CD4-positive, alpha-beta T cell treated with Interleukin-6 for 4 hours (primary cell): ENCODE measurements around the gene JAML.

ENCODE experiments used
- DNase-seq: peaks from one replicate; pipeline ENCODE4 v3.0.0-alpha.2; 2020; ENCODE audit warnings: mixed read lengths

JAML gene, protein sequence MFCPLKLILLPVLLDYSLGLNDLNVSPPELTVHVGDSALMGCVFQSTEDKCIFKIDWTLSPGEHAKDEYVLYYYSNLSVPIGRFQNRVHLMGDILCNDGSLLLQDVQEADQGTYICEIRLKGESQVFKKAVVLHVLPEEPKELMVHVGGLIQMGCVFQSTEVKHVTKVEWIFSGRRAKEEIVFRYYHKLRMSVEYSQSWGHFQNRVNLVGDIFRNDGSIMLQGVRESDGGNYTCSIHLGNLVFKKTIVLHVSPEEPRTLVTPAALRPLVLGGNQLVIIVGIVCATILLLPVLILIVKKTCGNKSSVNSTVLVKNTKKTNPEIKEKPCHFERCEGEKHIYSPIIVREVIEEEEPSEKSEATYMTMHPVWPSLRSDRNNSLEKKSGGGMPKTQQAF

GRCh38 chr11:118224511-118225188 lies at the start of gene JAML:
JAML (minus strand) TSS chr11:118225011; CDS start chr11:118214866, 10,145 bp downstream.
- peak; percentile 79 for DNase-seq

DNA sequence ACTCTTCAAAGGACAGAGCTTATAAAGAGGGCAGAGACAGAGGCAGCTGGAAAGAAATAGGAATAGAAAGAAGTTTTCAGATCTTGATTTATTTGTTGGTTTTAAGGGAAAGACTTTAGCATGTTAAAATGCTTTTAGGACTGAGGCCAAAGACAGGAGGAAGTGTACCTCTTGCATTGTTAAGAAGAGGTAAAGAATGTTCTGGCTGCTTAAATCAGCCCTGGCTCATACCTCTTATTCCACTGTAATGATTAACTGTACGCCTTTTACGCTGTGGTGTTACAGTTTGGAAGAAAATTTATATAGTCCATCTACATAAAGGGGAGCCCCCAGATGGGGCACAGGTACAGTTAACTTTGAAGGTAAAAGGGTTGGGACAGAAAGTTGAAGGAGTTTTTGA lies 49.4 kb upstream of the JAML start:
- no peak for DNase-seq

DNA sequence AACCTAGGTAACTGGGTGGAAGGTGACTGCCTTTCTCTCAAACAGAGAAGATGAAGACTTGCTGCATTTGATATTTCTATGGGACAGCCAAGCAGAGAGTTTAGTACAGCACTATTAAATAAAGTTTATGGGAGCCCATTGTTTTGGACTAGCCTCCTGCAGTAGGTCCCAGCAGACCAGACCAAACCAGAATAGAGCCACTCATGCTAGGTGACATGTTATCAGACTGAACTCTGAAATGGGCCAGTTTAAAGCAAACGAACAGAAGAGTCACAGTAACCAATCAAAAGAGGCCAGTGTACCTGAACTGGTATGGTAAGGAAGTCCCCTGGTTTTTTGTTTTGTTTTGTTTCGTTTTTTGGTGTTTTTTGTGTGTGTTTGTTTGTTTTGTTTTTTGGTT lies 47.2 kb upstream of the JAML start:
- DNase-seq: no peak

GRCh38 chr11:118267486-118267885 lies 42.7 kb upstream of the JAML start:
- no peak for DNase-seq

DNA sequence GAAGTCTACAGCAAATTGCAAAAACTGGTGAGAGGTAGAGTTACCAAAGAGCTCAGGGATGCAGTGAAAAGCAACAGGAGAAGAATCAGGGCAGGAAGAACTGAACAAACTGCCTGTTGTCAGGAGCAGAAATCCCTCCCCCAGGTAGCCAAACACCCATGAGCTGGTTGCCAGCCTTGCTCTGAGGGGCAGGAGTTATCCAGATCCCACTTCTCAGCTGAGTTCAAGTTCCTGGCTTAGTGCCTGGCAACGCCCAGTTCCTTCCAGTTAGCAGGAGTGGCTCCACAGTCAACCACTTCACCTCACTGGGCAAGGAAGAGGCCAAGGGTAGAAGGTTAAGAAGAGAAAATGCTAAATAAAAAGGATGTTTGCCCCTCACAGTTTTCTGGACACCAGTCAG lies 41.1 kb upstream of the JAML start:
- DNase-seq: no peak

DNA sequence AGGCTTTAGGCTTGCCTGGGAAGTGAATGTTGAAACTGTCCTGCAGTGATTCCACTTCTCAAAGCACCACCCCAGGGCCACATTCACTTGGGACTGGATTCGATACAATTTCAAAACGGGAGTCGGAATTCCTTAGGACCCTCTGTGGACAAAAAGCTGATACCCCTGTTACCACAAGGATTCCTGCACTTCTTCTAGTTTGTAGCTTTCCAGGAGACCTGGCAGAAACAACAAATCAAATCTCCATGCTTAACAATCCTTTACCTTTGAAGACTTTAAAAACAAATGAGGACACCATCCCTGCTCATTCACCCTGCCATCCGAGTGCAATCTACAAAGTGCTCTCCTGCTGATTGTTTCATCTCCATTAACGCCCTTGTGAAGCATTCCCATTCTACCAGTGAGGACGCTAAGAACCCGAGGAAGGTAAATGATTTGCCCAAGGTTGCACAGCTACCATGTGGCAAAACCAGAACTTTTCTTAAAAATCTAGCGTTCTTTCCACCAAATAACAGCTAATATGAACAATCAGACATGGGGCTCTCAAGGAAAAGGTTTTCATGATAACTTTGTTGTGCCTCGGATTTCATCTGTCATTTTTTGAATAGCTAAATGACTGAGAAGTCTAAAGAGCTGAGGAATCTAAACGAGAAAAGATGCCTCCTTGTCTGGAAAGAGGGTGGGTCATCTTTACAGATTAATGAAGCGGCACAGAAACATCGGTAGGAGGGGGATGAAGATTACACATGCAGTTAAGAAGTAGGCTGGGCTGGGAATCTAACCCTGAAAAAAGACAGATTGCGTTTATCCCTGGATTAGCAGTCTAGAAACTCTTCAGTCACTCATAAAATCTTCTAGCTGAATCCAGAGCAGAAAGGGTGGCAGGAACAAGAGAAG lies 40.0 kb upstream of the JAML start:
- no peak for DNase-seq

DNA sequence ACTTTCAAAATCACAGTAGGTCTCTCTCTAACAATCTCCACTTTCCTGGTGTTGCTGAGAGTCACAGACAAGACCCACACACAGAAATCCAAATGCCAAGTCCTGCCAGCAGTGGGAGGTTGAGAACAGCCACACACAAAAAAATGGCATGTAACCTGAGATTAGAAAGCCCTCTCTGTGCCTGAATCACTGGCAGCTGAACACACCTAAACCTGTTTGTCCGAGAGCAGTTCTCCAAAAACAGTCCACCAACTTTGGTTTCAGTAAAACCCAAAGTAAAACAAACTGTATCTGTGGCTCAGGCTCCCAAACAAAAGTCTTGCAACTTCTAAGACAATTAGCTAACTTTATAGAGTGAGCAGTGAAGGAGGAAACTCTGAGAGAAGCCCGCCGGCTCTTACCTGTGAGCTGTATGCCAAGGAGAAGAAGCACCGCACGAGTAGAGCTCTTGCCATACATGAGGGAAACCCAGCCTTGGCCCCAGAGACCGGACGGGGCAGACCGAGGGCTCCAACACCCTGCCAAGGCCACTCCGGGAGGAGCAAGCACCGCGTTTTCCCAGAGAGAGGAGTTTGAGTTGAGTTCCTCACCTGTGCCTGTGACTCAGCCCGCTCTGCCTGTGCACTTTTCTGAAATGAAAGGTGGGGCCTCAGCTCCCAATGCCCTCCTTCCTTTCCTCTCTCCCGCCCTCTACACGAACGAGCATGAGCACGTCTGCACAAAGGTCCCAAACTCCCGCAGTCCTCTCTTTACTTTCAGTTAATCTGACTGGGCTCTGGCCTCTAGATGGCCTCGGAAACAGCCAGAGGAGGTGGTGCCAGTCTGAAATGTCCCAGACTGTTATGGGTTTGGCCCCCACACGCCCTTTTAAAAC lies 39.1 kb upstream of the JAML start, which contains the start of gene MPZL2:
Gene MPZL2, minus strand, starts transcription at position 603 of the 874 bp plus-strand sequence. Its CDS starts 144 bp downstream, at position 459.
- DNase-seq: peak; percentile 64

DNA sequence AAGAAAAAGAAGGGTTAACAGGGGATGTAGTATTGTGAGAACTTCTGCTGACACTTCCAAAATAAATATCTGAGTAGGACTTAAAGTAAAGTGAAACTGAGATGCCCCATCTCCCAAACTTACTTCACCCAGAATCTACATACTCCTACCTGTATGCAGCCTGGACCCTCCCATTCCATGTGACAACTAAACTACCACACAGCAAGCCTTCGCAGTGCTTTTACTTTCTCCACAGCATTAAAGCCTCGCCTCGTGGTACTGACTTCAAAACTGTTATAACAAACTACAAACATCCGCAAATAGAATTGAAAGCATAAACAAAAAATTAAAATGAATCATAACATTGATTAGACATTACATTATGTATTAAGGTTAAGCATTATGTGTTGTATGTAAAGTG lies 38.3 kb upstream of the JAML start:
- DNase-seq: no peak

GRCh38 chr11:118260353-118260752 lies 35.5 kb upstream of the JAML start:
- no peak for DNase-seq

- DNase-seq: no peak
Observed at GRCh38 chr11:118259138-118259537, 34.3 kb upstream of the JAML start.

GRCh38 chr11:118258410-118258809 lies 33.6 kb upstream of the JAML start:
- DNase-seq: no peak

- no peak for DNase-seq
Observed at GRCh38 chr11:118252688-118253087, 27.9 kb upstream of the JAML start.

DNA sequence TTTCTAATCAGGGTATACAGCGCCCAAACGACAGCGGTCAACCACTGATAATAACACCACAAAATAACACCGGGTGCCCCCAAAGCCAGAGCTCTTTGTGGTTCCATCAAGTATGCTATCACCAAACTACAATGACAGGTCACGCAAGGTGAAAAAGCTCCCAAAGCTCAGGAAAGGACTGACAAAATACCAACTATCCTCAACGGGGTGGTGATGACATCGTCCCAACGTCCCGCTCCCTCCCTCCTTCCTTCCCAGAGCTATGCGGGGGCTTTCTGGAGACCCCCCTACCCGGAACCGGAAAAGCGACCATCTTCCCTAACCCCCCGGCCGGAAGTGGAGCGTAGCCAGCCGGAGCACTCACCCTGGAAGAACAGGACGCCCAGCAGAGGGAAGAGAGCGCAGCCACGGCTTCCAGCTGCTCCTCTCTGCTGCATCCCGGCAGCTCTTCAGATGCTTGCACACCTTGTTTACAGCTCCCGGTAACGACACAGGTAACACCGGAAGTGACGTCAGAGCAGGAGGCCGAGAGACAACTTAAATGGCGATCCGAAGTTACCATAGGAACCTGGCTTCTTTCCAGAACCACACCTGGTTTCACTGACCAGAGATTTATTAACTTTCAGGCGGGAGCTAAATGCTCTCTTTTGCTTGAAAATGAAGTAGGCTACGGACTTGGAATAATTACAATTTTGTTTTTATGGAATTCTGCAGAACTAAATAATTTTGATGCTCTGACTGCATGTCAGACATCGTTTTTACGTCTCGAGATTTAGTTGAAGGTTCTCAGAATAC lies 27.2 kb upstream of the JAML start, which contains the start of gene MPZL3:
Gene MPZL3, minus strand, starts transcription at position 508 of the 795 bp plus-strand sequence. Its CDS starts 71 bp downstream, at position 437.
- peak; percentile 88 for DNase-seq

GRCh38 chr11:118247041-118247440 lies 22.2 kb upstream of the JAML start:
- peak; percentile 30 for DNase-seq

DNA sequence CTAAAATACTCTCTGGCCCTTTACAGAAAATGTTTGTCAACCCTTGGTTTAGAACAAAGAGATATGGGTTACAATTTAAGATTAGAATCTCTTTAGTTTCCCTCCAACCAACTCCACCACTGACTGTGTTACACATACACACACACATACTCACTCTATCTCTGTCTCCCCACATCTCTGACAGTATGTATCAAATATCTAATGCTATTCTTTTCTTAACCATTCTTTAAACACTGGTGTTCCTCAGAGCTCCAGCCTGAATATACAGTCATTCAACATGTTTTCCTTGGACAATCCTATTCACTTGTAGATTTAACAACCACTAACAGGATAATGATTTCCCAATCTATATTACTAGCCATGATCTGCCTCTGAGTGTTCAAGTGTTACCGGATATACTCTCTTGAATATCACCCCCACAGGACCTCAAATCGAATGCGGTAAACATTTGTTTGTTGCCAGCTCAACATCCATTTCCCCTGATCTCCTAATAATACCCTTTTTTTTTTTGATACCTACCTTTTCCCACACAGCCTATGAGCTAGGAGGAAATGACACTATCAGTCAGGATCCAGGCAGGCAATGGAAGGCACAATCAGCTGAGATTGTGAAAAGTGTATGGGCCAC lies 21.2 kb upstream of the JAML start:
- DNase-seq: no peak

GRCh38 chr11:118243993-118244762 lies 19.4 kb upstream of the JAML start:
- DNase-seq: no peak

- DNase-seq: no peak
Observed at GRCh38 chr11:118243161-118243560, 18.4 kb upstream of the JAML start.

GRCh38 chr11:118241764-118242098 lies 16.9 kb upstream of the JAML start:
- no peak for DNase-seq

DNA sequence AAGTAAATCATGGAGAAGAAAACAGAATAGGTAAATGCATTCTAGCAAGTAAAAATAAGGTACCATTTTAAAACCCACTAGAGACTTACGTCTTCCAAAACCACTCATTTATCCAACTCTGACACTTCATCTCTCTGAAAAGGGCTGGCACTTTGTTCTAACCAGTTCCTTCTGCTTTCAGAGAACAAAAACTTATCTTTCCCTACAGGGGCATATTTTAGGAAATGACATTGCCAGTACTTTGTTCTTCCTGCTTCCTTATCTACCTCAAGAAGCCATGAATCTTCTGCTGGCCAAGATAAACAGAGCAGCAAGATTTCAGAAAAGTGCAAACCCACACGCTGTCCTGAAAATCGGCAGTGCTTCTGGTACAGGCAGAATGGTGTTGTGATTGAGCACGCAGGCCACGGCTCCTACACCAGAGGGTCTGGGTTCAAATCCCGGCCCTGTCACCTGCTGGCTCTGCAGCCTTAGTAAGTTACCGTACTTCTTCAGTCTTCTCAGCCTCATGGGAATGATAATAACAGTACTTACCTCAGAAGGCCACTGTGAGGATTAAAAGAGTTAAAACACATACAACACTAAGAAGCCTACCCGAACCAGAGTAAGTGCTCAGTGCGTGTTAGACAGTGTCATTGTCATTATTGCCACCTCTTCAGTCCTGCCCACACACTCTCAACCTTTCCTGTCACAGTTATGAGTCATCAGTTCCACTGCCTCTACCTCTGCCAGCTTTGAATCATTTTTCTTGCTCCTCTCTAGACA lies 16.4 kb upstream of the JAML start:
- DNase-seq: peak; percentile 70
